HG03060 (cell line): Measurements from ENCODE around the gene PRXL2A.
A peak's percentile ranks its signal among the peaks of the same experiment; 100 is the strongest.
"Not testable (repeated sequence)": the region's sequence is repeated elsewhere in the genome, so short reads cannot be mapped to it uniquely, and the experiment has no call there.

Source experiments
- ATAC-seq: cut with Tn5 transposase; IDR thresholded peaks from one replicate; pipeline ENCODE4 v1.9.1; 2021; ENCODE audit warnings: low read depth, moderate number of reproducible peaks; ENCODE audit not compliant: unreplicated experiment

Gene PRXL2A

DNA sequence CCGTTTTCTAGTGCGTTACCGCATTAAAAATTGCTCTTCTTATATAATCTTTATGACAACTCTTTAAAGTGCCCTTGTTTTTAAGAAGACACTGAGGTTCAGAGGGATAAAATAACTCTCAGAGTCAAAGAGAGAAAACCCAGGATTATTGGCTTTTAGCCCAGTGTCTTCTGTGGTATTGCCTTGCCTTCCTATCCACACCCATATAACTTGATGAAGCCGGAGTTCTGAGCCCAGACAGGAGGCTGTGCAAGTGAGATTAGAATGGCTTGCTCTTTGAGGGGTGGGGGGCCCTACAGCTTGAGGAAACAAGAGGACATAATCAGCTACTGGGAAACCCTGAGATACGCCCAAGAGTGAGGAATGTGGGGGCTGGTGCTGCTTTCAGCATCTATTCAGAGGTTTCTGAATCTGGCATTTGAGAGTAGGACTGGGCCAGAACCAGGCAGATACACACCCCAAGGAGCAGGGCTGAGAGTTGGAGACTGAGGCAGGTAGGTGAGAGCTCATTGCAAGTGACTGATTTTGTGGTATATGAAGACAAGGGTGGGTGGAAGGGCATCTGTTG, 2.3 kb downstream of the PRXL2A start:
- ATAC-seq: no peak

GRCh38 chr10:80411267-80411668, 2.9 kb downstream of the PRXL2A start:
- no peak for ATAC-seq

DNA sequence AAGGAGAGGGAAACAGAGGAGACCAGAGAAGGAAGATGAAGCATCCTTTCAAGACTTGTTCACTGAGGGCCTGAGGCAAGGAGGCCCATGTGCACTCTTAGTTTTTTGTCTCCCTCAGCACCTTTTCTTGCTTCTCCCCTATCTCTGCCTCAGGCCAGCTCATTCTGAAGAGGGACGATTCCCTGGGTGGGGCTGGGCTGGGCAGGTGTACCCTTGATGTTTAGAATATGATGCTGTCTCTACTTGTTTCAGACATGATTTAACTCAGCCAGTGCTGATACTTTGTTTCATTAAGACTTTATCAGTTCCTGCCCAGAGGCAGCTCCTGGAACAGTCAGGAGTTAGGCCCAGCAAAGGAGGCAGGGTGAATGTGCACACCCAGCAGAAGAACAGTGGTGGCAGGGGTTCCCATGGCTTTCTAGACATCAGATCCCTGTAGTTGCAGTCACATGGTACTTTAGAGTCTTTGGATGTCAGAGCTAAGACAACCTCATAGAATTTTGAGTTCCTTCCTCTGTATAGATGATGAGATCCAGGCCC, 3.4 kb downstream of the PRXL2A start:
- ATAC-seq: no peak

DNA sequence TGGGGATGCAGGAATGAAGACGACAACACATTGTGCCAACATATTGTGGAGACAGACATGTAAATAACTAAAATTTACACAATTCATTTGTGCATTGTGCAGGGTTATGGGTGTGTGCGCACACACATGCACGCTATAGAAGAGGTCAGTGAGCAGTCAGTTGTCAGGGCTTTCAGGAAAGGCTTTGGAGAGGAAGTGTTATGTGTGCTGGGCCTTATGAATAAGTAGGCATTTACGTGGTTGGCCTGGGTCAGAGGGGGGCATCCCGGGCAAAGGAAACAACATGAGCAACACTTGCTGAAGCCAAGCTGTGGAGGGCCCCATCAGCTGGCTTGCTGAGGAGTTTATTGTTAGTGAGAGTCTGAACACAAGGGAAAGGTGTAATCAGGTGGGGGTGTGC, 4.1 kb downstream of the PRXL2A start:
- ATAC-seq: no peak

DNA sequence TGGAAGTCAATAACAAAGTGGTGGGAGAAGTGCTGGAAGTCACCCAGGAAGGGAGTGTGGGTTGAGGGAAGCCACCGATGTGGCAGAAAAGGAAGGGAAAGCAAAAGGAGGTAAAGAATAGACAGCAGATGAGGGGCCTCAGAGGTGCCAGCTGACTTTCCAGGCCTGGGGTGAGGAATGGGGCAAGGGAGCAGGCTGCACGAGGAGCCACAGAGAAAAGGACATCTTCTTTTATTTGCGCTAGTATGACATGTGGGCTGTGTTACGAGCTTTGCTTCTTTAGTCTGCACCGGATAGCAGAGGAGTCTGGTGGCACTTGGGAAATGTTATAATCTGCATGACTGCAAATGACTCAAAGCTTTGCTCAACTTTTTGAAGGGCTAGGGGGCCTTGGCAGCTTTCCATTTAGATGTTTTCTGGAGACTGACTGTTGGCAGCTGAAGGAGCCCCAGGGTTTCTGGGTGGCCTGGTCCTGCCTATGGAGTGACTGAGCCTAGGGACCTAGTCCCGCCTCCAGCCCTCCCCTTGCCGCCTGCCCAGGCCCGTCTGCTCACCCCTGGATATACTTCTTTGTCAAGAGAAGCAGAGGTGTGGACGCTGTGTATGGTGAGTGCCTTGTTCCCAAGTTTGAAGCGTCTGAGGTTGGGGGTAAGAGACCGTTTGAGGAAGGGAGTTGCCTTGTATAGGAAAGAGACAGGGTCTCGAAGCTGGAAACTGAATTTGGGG, 5.1 kb downstream of the PRXL2A start:
- no peak for ATAC-seq

DNA sequence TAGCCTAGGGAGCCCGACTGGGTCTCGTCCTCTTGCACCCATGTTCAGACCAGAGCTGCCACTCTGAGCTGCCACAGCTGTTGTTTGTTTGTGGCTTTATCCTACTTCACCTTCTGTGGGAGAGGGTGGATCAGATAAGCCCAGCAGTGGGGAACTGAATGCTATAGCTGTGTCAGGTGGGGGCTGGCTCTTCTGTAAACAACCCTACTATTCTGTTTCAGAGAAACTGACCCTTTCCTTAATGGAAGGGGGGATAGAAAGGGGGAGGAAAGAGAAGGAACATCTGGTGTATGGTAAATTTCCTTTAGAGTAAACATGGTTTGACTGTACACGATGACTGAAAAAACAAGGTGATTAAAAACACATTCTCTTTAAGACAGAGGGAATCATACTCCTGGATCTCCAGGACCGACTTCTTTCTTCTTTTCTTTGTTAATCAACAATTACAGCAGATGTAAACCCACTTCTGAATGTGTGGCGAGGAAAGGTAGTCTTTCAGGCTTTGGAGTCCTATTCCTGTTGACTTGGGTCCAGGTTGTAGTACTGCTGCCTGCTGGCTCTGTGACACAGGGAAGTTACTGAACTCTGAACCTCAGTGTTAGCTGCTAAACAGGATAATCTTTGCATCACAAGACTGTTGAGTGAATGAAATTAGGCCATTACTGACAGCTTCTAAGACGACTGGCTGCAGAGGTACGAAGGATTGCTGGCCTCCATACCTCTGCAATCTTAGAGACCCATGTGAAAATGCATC, 6.0 kb downstream of the PRXL2A start:
- no peak for ATAC-seq

- ATAC-seq: no peak
Measured at GRCh38 chr10:80415734-80416478, 7.6 kb downstream of the PRXL2A start.

DNA sequence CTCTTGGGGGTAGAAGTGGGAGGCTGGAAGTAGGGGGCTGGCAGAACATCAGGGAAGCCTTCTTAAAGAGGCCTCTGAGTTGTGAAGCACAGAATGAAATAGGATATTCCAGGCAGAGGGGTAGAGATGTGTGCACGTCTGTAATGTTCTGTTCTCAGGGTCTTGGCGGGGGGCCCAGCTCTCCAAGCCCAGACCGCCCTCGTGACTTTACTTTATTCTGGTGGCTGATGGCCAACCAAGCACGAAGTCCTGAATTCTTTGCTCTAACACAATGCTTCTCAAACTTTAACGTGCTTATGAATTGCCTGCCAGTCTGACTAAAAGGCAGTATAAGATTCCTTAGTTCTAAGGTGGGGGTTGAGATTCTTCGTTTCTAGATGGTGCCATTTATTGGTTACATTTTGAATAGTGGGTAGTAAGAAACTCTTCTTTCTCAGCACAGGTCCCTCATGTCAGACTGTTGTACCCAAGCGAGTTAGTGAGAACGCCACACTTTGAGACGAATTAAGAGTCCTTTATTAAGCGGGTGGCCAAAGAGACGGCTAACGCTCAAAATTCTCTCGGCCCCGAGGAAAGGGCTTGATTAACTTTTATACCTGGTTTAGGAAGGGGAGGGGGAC, 8.2 kb downstream of the PRXL2A start:
- ATAC-seq: no peak

- ATAC-seq: not testable (repeated sequence)
Measured at GRCh38 chr10:80417256-80417655, 8.9 kb downstream of the PRXL2A start.

GRCh38 chr10:80421050-80421706, 12.8 kb downstream of the PRXL2A start:
- peak; percentile 10 for ATAC-seq

- ATAC-seq: peak; percentile 90
Measured at GRCh38 chr10:80421707-80422536, 13.6 kb downstream of the PRXL2A start.

DNA sequence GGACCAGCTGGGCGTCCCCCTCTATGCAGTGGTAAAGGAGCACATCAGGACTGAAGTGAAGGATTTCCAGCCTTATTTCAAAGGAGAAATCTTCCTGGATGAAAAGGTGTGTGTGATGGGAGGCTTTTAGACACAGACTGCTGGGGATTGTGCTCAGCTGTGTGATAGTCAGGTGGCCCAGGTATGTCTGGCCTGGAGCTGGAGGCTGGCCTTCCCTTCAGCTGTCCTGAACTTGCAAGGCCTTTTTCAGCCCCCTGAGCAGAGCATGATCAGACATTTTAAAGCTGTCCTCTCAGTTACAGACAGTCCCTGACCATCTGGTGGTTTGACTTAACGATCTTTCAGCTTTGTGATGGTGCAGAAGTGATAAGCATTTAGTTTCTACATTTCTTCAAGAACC, 17.6 kb downstream of the PRXL2A start:
- ATAC-seq: no peak

DNA sequence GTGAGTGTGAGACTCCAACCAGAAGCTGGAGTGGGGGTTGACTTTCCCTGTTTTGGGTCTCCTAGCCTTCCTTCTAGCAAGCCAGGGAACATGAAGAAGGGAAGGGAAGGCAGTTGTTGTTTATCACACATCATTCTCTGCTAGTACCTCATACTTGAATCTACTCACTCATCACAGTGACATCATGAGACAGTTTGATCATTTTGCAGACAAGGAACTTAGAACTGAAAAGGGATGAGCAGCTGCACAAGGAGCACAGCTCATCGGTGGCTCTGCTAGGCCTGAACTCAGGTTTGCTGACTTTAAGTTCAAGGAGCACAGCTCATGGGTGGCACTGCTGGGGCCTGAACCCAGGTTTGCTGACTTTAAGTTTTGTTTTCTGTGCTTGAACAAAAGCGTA, 19.2 kb downstream of the PRXL2A start:
- no peak for ATAC-seq

- ATAC-seq: no peak
Measured at GRCh38 chr10:80429521-80429973, 21.2 kb downstream of the PRXL2A start.

DNA sequence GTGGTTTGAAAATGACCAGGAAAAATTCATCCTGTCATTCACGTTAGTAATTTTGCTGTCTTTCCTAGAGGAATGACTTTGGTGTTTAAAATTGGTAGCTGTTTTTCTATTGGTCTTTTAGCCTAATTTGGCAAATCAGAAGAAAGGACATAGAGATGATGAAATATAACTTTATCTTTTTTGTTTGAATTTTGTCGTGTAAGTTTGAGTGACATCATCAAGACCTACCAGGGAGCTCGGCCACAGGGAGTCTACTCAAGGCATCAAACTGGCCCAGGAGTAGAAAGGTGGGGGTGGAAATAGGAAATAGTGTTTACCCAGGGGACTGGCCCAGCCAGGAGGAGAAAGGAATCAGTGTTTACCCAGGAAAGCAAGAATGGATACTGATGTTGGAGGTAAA, 24.8 kb downstream of the PRXL2A start:
- no peak for ATAC-seq

- ATAC-seq: no peak
Measured at GRCh38 chr10:80436446-80437098, 28.2 kb downstream of the PRXL2A start.

DNA sequence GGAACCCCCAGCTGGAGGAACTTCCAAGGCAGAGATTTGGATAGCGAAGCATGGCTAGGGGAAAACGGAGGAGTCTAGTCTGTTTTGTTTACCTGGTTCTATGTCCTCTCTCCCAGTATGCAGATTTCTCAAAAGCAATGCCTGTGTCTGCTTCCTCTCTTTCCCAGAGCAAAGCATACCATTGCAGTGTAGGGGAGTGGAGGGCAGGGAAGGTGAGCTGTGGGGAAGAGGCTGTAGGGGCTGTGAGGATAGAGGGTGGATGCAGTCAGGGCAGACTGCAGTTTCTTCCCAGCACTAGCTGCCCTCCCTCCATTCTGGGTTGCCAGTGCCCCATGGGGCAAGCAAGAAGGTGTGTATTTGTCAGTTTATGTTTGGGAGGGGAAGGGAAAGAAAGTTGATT, 28.9 kb downstream of the PRXL2A start:
- ATAC-seq: no peak

DNA sequence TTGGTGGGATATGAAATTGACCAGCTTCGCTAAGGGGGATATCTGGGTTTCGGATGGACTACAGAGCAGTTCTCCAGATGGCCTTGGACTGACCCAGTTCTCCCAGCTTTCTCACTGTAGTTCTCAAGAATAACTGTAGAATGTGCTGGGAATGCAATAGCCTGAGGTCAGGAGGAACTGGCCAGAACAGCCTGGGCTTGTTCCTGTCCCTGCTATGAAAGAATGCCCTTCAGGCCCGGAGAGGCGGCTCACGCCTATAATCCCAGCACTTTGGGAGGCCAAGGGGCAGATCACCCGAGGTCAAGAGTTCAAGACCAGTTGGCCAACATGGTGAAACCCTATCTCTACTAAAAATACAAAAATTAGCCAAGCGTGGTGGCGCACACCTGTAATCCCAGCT, 33.5 kb downstream of the PRXL2A start:
- ATAC-seq: no peak
